ENCODE measurements around the gene NUDCD3.

GRCh38 chr7:44381494-44382220, 108.8 kb downstream of the NUDCD3 start:
- TF ChIP-seq TAF1 (IDR thresholded peaks at IDR 0.05; ENCODE audit: low read depth, low read length) (no peak), KDM1A (IDR thresholded peaks at IDR 0.05; ENCODE audit: borderline replicate concordance, low read length) (no peak), POU5F1 (IDR thresholded peaks at IDR 0.05; ENCODE audit: low read depth, low read length) (no peak), BRCA1 (IDR thresholded peaks at IDR 0.05; ENCODE audit: low read depth, low read length) (no peak), SIN3A (conservative IDR thresholded peaks at IDR 0.05 in 1 of 2, IDR thresholded peaks at IDR 0.05 in 1 of 2; ENCODE audit: low read depth in 1 of 2, low read length in 2 of 2) (no peak)
- TF ChIP-seq, protein P1, sequence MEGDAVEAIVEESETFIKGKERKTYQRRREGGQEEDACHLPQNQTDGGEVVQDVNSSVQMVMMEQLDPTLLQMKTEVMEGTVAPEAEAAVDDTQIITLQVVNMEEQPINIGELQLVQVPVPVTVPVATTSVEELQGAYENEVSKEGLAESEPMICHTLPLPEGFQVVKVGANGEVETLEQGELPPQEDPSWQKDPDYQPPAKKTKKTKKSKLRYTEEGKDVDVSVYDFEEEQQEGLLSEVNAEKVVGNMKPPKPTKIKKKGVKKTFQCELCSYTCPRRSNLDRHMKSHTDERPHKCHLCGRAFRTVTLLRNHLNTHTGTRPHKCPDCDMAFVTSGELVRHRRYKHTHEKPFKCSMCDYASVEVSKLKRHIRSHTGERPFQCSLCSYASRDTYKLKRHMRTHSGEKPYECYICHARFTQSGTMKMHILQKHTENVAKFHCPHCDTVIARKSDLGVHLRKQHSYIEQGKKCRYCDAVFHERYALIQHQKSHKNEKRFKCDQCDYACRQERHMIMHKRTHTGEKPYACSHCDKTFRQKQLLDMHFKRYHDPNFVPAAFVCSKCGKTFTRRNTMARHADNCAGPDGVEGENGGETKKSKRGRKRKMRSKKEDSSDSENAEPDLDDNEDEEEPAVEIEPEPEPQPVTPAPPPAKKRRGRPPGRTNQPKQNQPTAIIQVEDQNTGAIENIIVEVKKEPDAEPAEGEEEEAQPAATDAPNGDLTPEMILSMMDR (IDR thresholded peaks at IDR 0.05; ENCODE audit: control extremely low read depth in 1 of 3, insufficient read depth in 1 of 3, low read depth in 1 of 3, low read length in 3 of 3) = no peak

Data from H1 (cell line).